KOPT-K1 (cell line): Measurements from ENCODE around the gene PRKAR1B.

Experiments
- H3K27ac ChIP-seq: fragments of 200-600 bp; sonication (generic); 2 replicates; pipeline ENCODE4 v1.5.1; 2016; ENCODE audit warnings: antibody characterized with exemption, mild to moderate bottlenecking, low read depth, low read length; ENCODE audit not compliant: poor library complexity, severe bottlenecking
- H3K36me3 ChIP-seq: fragments of 200-600 bp; sonication (generic); 2 replicates; pipeline ENCODE4 v1.5.1; 2017; ENCODE audit warnings: antibody characterized with exemption, mild to moderate bottlenecking, low read length, moderate library complexity; ENCODE audit not compliant: insufficient read depth
- H3K9me3 ChIP-seq: fragments of 200-600 bp; sonication (generic); 2 replicates; pipeline ENCODE4 v1.5.1; 2017; ENCODE audit warnings: antibody characterized with exemption, low read length, mild to moderate bottlenecking; ENCODE audit not compliant: insufficient read depth, poor library complexity, severe bottlenecking

The PRKAR1B gene

GRCh38 chr7:513521-514166, 213.4 kb downstream of the PRKAR1B start:
- Histone ChIP-seq H3K27ac (no peak overlapping the region), H3K9me3 (no peaks in the 10 kb centered on the region), H3K36me3 (no peaks in the 10 kb centered on the region)

GRCh38 chr7:512541-513311, 214.4 kb downstream of the PRKAR1B start:
- Histone ChIP-seq H3K36me3 (no peaks in the 10 kb centered on the region), H3K27ac (no peak overlapping the region), H3K9me3 (no peaks in the 10 kb centered on the region)

- H3K27ac ChIP-seq = no peak overlapping the region
- H3K36me3 ChIP-seq = no peaks in the 10 kb centered on the region
These were observed 215.0 kb downstream of the PRKAR1B start for GRCh38 chr7:512146-512510.

GRCh38 chr7:511476-512145, 215.5 kb downstream of the PRKAR1B start:
- Histone ChIP-seq H3K9me3 (no peaks in the 10 kb centered on the region), H3K27ac (no peak overlapping the region), H3K36me3 (no peaks in the 10 kb centered on the region)

More at GRCh38 chr7:512146-512510, 215.0 kb downstream of the PRKAR1B start:
- no peaks in the 10 kb centered on the region for H3K9me3 ChIP-seq

GRCh38 chr7:510782-511281, 216.2 kb downstream of the PRKAR1B start:
- Histone ChIP-seq H3K36me3 (no peaks in the 10 kb centered on the region), H3K9me3 (no peaks in the 10 kb centered on the region), H3K27ac (no peak overlapping the region)

- no peaks in the 10 kb centered on the region for H3K36me3 ChIP-seq
- no peak overlapping the region for H3K27ac ChIP-seq
- H3K9me3 ChIP-seq = no peaks in the 10 kb centered on the region
These were observed 217.0 kb downstream of the PRKAR1B start for GRCh38 chr7:510131-510481.

- Histone ChIP-seq H3K36me3 (no peaks in the 10 kb centered on the region), H3K27ac (no peak overlapping the region), H3K9me3 (no peaks in the 10 kb centered on the region)
These were observed 217.5 kb downstream of the PRKAR1B start for GRCh38 chr7:509426-510130.

GRCh38 chr7:508461-509170, 218.5 kb downstream of the PRKAR1B start:
- H3K36me3 ChIP-seq = no peaks in the 10 kb centered on the region

GRCh38 chr7:507623-508300, 219.3 kb downstream of the PRKAR1B start:
- no peaks in the 10 kb centered on the region for H3K36me3 ChIP-seq
- no peak overlapping the region for H3K27ac ChIP-seq
- H3K9me3 ChIP-seq = no peaks in the 10 kb centered on the region

More at GRCh38 chr7:508461-509170, 218.5 kb downstream of the PRKAR1B start:
- H3K9me3 ChIP-seq = no peaks in the 10 kb centered on the region
- no peak overlapping the region for H3K27ac ChIP-seq

- Histone ChIP-seq H3K36me3 (no peaks in the 10 kb centered on the region), H3K9me3 (no peaks in the 10 kb centered on the region), H3K27ac (no peak overlapping the region)
These were observed 220.0 kb downstream of the PRKAR1B start for GRCh38 chr7:506921-507622.

- H3K36me3 ChIP-seq = no peaks in the 10 kb centered on the region
- no peak overlapping the region for H3K27ac ChIP-seq
- no peaks in the 10 kb centered on the region for H3K9me3 ChIP-seq
These were observed 220.7 kb downstream of the PRKAR1B start for GRCh38 chr7:506391-506831.

- no peaks in the 10 kb centered on the region for H3K36me3 ChIP-seq
- no peak overlapping the region for H3K27ac ChIP-seq
- no peaks in the 10 kb centered on the region for H3K9me3 ChIP-seq
These were observed 221.9 kb downstream of the PRKAR1B start for GRCh38 chr7:505171-505570.

- H3K36me3 ChIP-seq = no peaks in the 10 kb centered on the region
- H3K27ac ChIP-seq = no peak overlapping the region
- no peaks in the 10 kb centered on the region for H3K9me3 ChIP-seq
These were observed 222.6 kb downstream of the PRKAR1B start for GRCh38 chr7:504221-505111.
